Breast epithelium (tissue), 4 donors: ENCODE data around the gene DLK1. TPM values are rescaled to one million over a fixed set of nuclear protein-coding genes. Genes with fewer than 3 reads are reported as not detected.
A peak's percentile ranks its signal among the peaks of the same experiment; 100 is the strongest.

Experiments
- DNase-seq, 2 donors: peaks; one replicate each; pipeline ENCODE4 v3.0.0-alpha.2; 2019; ENCODE audit warnings: low spot score in 2 of 2
- H3K27ac ChIP-seq, 2 donors: fragments of 200-600 bp; sonication (generic) in 1 of 2; one replicate each; pipeline ENCODE4 v1.5.1; 2016 to 2019; ENCODE audit warnings: mild to moderate bottlenecking in 1 of 2
- H3K27me3 ChIP-seq, 2 donors: fragments of 200-600 bp; sonication (generic) in 1 of 2; one replicate each; pipeline versions ENCODE4 v1.5.1 to v1.6.0; 2017 to 2019; ENCODE audit warnings: control low read depth in 1 of 2, mild to moderate bottlenecking in 1 of 2
- H3K36me3 ChIP-seq: fragments of 200-600 bp; one replicate; pipeline ENCODE4 v1.5.1; 2019
- H3K4me1 ChIP-seq, 2 donors: fragments of 200-600 bp; sonication (generic); one replicate each; pipeline ENCODE4 v1.5.1; 2016 to 2019; ENCODE audit warnings: control low read depth in 1 of 2
- H3K4me3 ChIP-seq, 3 donors: fragments of 200-600 bp; sonication (generic); 1 replicate in 2 of 3; 2 replicates in 1 of 3; pipeline ENCODE4 v1.5.1; 2016 to 2019; ENCODE audit warnings: mild to moderate bottlenecking in 3 of 3, moderate library complexity in 2 of 3
- H3K9me3 ChIP-seq, 2 donors: fragments of 200-600 bp; sonication (generic) in 1 of 2; one replicate each; pipeline ENCODE4 v1.5.1; 2016 to 2019; ENCODE audit warnings: control low read depth in 1 of 2
- CTCF ChIP-seq, 3 donors: fragments of 450-650 bp; IDR thresholded peaks; one replicate each; pipeline ENCODE4 v1.5.1; 2016 to 2017; ENCODE audit warnings: antibody characterized with exemption in 3 of 3, mild to moderate bottlenecking in 3 of 3, moderate library complexity in 3 of 3
- POLR2A ChIP-seq: fragments of 450-650 bp; IDR thresholded peaks from one replicate; pipeline ENCODE4 v1.6.1; 2016; ENCODE audit warnings: antibody characterized with exemption, mild to moderate bottlenecking, moderate library complexity
- POLR2AphosphoS5 ChIP-seq, 3 donors: sonication (generic); formaldehyde crosslinking; IDR thresholded peaks; one replicate each; pipeline ENCODE4 v1.6.1; 2017; ENCODE audit warnings: antibody characterized with exemption in 3 of 3
- intact Hi-C: fragments of 100-400 bp; cut with DNase I; formaldehyde crosslinking; loops from one replicate; pipeline ENCODE4 v1.15.1; 2023; ENCODE audit warnings: low total_unique reads
- total RNA-seq, 3 donors: library from RNA; depleted of rRNA; stranded (reverse); fragments of >200 nt; gene quantifications; one replicate each; pipeline ENCODE4 v1.1.0, GENCODE V29; 2016

Gene DLK1
- total RNA-seq: 1 to 10 TPM in 2 of 3 donors, not detected in 1; 1.2 to 5.2 TPM

DNA sequence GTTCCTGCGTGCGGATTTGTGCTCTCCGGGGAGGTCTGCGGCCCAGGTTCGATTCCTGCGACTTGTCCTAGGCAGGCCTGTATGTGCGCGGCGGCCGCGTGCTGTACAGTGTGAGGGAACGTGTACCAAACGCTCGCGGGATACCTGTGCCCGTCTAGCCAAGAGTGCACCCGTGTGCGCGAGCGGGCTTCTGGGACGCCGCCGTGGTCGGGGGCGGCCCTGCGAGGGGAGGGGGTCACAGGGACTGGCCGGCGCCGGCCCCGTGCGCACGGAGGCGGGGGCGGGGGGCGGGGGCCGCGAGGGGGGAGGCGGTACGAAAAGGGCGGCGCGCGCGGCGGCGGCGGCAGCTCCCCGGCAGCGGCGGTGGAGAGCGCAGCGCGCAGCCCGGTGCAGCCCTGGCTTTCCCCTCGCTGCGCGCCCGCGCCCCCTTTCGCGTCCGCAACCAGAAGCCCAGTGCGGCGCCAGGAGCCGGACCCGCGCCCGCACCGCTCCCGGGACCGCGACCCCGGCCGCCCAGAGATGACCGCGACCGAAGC lies at the start of gene DLK1:
DLK1 (plus strand) TSS at position 343 of the 536 bp plus-strand sequence; CDS start at position 520, 177 bp downstream.
- H3K27me3 ChIP-seq: peaks cover 0 to 81% of the 10 kb centered on the region in 2 donors

GRCh38 chr14:100677152-100677551 lies 49.5 kb upstream of the DLK1 start:
- H3K27ac ChIP-seq: peak overlapping the region; percentile 56 to 91
- no peaks in the 10 kb centered on the region for H3K36me3 ChIP-seq
- no peak for TF ChIP-seq POLR2A
- no peak for TF ChIP-seq CTCF (IDR thresholded peaks at IDR 0.05)
- TF ChIP-seq POLR2AphosphoS5 (IDR thresholded peaks at IDR 0.05): no peak
- H3K4me1 ChIP-seq: peaks cover 0 to 10% of the 10 kb centered on the region in 2 donors
- intact Hi-C loops: no loop called here
- no peak overlapping the region for H3K4me3 ChIP-seq
- H3K27me3 ChIP-seq: peaks cover 0 to 2% of the 10 kb centered on the region in 2 donors
- no peak for DNase-seq
- no peaks in the 10 kb centered on the region for H3K9me3 ChIP-seq

More for the DNA sequence above, at the start of gene DLK1:
- H3K27ac ChIP-seq: no peak within 1 kb of the TSS
- TF ChIP-seq POLR2AphosphoS5 (IDR thresholded peaks at IDR 0.05) (no peak), CTCF (IDR thresholded peaks at IDR 0.05) (no peak), POLR2A (no peak)
- H3K9me3 ChIP-seq: no peaks in the 10 kb centered on the region
- no peak for DNase-seq
- intact Hi-C loops: no loop called here
- H3K36me3 ChIP-seq: no peaks in the 10 kb centered on the region
- peak within 1 kb of the TSS in 2 of 3 donors; percentile 30 to 53 for H3K4me3 ChIP-seq
- H3K4me1 ChIP-seq: no peaks in the 10 kb centered on the region

GRCh38 chr14:100677554-100678468 lies 48.9 kb upstream of the DLK1 start:
- no peak overlapping the region for H3K4me3 ChIP-seq
- DNase-seq: no peak
- peak overlapping the region; percentile 56 to 91 for H3K27ac ChIP-seq
- intact Hi-C loops: no loop called here
- H3K9me3 ChIP-seq: no peaks in the 10 kb centered on the region
- no peaks in the 10 kb centered on the region for H3K36me3 ChIP-seq
- H3K27me3 ChIP-seq: no peaks in the 10 kb centered on the region
- no peak for TF ChIP-seq POLR2A
- no peak for TF ChIP-seq CTCF (IDR thresholded peaks at IDR 0.05)
- TF ChIP-seq POLR2AphosphoS5 (IDR thresholded peaks at IDR 0.05): no peak
- peaks cover 0 to 10% of the 10 kb centered on the region in 2 donors for H3K4me1 ChIP-seq

DNA sequence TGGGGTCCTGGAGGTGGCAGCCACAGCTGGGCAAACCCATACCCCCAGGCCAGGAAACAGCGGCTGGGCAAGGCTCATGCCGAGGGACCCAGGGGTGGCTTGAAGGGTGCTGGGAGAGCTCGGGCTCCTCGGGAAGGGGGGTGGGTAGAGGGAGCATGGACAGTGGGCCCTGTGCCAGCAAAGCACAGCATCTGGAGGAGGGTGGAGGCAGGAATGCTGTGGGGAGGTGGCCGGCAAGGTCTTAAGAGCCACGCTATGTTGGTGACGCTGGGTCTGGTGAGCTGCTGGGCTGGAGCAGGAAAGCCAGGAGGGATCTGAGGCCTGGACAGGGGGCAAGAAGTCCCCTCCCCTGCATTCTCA lies 48.2 kb upstream of the DLK1 start:
- TF ChIP-seq POLR2A: no peak
- no peak for TF ChIP-seq POLR2AphosphoS5 (IDR thresholded peaks at IDR 0.05)
- no peak for TF ChIP-seq CTCF (IDR thresholded peaks at IDR 0.05)
- Histone ChIP-seq H3K4me3 (no peak overlapping the region), H3K4me1 (peaks cover 0 to 10% of the 10 kb centered on the region in 2 donors), H3K36me3 (no peaks in the 10 kb centered on the region), H3K27ac (peak overlapping the region; percentile 56 to 91), H3K27me3 (no peaks in the 10 kb centered on the region), H3K9me3 (no peaks in the 10 kb centered on the region)
- no peak for DNase-seq
- intact Hi-C loops: no loop called here

DNA sequence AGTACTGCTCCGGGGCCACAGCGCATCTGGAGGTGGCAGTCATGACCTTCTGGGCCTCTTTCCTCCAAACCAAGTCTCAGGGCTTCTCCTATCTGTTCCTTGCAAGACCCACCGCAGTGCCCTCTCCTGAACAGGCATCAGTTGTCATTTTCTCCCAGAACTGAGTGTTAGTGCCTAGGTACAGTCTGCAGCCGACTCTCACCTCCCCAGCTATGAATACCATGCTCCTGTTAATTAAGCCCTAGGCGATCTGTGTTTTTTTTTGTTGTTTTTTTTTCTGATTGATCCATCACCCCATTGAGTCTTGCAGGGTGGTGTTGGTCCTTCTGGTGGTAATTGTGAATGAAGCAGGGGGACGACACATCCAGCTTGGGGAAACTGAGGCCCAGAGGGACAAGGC lies 47.5 kb upstream of the DLK1 start:
- intact Hi-C loops: no loop called here
- no peaks in the 10 kb centered on the region for H3K27me3 ChIP-seq
- H3K4me3 ChIP-seq: no peak overlapping the region
- H3K27ac ChIP-seq: peak overlapping the region; percentile 73 to 91
- H3K36me3 ChIP-seq: no peaks in the 10 kb centered on the region
- H3K4me1 ChIP-seq: peaks cover 0 to 10% of the 10 kb centered on the region in 2 donors
- no peaks in the 10 kb centered on the region for H3K9me3 ChIP-seq
- TF ChIP-seq POLR2AphosphoS5 (IDR thresholded peaks at IDR 0.05) (no peak), POLR2A (no peak), CTCF (IDR thresholded peaks at IDR 0.05) (no peak)
- no peak for DNase-seq
